Coronary artery (tissue), 2 donors: ENCODE data around the gene SHLD1.

ENCODE experiments used
- DNase-seq: peaks from one replicate; pipeline ENCODE4 v3.0.0-alpha.2; 2017; ENCODE audit warnings: low spot score
- H3K27ac ChIP-seq, 2 donors: fragments of 200-600 bp; sonication (generic); one replicate each; pipeline ENCODE4 v1.5.1; 2016 to 2019
- H3K4me3 ChIP-seq: fragments of 200-600 bp; sonication (generic); 2 replicates; pipeline ENCODE4 v1.5.1; 2016; ENCODE audit warnings: mild to moderate bottlenecking, moderate library complexity
- TF ChIP-seq, protein P1 (sequence below): fragments of 200-600 bp; sonication (generic); IDR thresholded peaks from one replicate; pipeline ENCODE4 v1.5.1; 2019; ENCODE audit warnings: antibody characterized with exemption

SHLD1 gene

DNA sequence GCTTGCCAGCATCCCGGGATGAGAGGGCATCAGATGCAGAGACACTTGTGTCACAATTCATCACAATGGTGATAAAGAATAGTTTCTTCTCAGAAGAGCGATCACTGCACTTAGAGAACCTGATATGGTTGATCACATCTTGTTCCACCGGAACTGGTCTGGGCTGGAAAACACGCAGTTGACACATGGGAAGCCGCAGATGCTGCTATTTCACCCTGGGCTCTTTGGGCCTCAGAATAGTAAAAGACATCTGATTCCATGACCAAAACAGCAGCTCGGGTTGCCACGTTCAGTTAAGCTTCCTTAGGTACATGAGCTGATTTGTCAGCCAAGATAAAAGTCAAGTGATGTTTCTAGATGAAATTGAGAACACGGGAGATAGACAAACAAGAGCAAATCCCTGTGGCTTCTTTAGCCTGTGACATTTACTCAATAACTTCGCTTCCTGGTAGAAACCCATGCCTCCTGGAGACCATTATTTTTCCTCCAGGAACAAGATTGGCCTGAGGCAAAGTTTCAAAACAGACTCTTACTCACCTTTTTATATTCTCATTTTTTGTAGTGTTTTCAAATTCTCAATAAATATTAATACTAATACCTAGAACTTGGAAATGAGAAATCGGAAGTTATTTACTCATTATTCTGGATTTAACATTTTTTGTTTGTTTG is 140.7 kb downstream of the SHLD1 start:
- DNase-seq, result no peak
- Histone ChIP-seq H3K27ac (no peak overlapping the region), H3K4me3 (no peak overlapping the region)
- TF ChIP-seq, protein P1, sequence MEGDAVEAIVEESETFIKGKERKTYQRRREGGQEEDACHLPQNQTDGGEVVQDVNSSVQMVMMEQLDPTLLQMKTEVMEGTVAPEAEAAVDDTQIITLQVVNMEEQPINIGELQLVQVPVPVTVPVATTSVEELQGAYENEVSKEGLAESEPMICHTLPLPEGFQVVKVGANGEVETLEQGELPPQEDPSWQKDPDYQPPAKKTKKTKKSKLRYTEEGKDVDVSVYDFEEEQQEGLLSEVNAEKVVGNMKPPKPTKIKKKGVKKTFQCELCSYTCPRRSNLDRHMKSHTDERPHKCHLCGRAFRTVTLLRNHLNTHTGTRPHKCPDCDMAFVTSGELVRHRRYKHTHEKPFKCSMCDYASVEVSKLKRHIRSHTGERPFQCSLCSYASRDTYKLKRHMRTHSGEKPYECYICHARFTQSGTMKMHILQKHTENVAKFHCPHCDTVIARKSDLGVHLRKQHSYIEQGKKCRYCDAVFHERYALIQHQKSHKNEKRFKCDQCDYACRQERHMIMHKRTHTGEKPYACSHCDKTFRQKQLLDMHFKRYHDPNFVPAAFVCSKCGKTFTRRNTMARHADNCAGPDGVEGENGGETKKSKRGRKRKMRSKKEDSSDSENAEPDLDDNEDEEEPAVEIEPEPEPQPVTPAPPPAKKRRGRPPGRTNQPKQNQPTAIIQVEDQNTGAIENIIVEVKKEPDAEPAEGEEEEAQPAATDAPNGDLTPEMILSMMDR, result no peak

DNA sequence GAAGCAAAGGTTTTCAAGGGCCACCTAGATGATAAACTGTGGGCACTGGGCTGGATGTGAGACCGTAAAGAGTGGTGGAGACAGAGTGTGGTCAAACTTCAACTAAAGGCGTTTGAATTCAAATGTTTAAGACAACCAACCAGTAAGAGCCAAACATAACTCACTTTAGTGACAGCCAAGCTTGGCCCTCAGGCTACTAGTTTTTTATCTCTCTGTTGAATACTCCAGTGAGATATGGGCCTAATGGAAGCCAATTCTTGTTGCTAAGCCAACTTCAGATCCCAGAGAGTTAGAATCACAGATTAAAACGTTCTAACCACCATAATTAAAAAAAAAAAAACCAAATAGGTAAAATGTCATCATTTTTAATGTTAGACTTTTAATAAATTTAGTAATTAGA is 142.9 kb downstream of the SHLD1 start:
- TF ChIP-seq, protein P1, result no peak
- no peak for DNase-seq
- H3K4me3 ChIP-seq, result no peak overlapping the region
- no peak overlapping the region for H3K27ac ChIP-seq

DNA sequence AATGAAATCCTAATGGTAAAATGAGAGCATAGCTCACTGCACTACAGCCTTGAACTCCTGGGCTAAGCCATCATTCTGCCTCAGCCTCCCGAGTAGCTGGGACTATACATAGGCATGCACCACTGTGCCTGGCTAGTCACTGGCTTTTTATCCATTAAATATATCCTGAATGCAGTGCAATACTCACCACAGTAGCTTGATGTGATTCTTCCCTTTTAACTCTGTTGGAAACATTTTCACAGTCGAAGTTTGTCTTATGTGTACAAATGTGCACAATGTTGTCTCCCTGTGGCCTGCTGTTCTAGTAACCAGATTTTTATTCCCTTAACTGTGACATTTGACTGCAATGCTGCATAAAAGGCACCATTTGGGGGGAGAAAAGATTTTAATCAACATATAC is 143.4 kb downstream of the SHLD1 start:
- Histone ChIP-seq H3K4me3 (no peak overlapping the region), H3K27ac (no peak overlapping the region)
- TF ChIP-seq, protein P1, result no peak
- no peak for DNase-seq

DNA sequence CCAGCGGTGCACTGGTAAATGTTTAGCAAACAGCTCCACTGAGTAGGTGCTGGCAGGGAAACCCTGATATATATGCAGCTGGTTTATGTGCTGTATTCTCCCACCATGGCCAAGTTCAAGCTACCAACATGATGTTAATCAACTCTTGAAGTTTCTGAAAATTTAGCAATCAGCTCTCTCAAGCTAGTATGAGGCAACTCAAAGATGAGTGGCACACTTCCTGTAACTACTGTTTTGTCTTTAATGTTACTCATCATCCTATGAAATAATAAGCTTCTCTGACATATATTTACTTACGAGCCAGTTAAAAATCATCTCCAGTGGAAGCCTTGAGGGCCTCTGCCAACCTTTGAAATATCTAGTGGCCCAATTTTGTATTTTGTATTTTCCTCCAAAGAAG is 145.4 kb downstream of the SHLD1 start:
- TF ChIP-seq, protein P1, result no peak
- Histone ChIP-seq H3K27ac (no peak overlapping the region), H3K4me3 (no peak overlapping the region)
- DNase-seq, result no peak

DNA sequence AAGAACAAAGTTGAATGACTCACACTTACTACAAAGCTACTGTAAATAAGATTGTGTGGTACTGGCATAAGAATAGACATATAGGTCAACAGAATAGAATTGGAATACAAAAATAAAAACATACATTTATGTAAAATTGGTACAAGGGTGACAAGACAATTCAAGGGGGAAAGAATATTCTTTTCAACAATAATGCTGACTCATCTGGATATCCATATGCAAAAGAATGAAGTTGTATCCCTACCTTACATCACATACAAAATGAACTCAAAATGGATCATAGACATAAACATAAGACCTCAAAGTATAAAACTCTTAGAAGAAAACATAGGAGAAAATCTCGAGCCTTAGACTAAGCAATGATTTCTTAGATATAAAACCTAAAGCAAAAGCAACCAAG is 149.2 kb downstream of the SHLD1 start:
- TF ChIP-seq, protein P1, result no peak
- Histone ChIP-seq H3K4me3 (no peak overlapping the region), H3K27ac (no peak overlapping the region)
- DNase-seq, result no peak

DNA sequence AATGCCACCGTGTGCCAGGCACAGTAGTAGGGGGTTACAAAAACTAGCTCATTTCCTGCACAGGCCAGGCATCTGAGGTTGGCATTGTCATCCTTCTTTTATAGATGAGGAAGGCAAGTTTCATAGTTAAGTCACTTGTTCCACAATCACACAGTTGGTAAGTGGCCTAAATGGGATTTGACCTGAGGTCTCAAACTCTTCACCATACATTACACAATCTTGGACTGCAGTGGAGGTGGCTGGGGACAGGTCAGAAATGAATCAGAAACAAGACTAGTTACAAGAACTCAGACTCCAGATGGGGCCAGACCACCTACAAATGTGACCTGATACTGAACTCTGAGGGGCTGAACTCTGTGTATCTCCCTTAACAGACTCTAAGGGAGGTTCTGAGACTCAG is 150.7 kb downstream of the SHLD1 start:
- TF ChIP-seq, protein P1, result no peak
- DNase-seq, result no peak
- Histone ChIP-seq H3K27ac (no peak overlapping the region), H3K4me3 (no peak overlapping the region)

DNA sequence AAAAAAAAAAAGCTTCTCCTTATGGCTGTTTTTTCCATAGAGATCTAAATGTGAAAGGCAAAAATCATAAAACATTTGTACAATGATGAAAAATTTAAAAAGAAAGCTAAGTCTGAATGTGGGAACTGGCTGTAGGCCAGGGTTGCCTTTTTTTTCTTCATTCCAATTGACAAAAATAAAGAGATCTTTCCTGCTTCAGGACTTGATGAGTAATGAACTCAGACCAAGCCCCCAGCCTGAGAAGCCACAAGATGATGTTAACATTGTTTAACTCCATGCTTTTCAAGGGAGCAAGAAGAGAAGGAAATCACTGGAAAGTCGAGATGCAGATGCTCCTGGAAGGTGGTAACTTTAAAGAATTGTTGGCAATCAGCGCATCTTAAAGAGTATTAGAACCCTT is 158.8 kb downstream of the SHLD1 start:
- no peak for DNase-seq
- no peak overlapping the region for H3K27ac ChIP-seq
- H3K4me3 ChIP-seq, result no peak overlapping the region
- TF ChIP-seq, protein P1, result no peak
